SK-N-SH (cell line): ENCODE measurements around the gene MGAT1. TPM values are rescaled to one million over a fixed set of nuclear protein-coding genes. Genes with fewer than 3 reads are reported as not detected.

Experiments used
- CTCF ChIA-PET: fragments of 300-600, 350-600 bp; formaldehyde crosslinking; extraction: SDS; loops from one replicate; lab custom pipeline; 2021; lab: Yijun Ruan, JAX
- POLR2A ChIA-PET: fragments of 350-600 bp; sonication (Branson Sonifier 250); formaldehyde crosslinking; extraction: SDS; loops from one replicate; lab custom pipeline; 2020; ENCODE audit warnings: antibody characterized with exemption, inconsistent platforms; lab: Yijun Ruan, JAX
- DNase-seq: peaks from one replicate; pipeline ENCODE4 v3.0.0; 2012
- H2AFZ ChIP-seq: fragments of 200-600 bp; sonication (generic); 2 replicates; pipeline ENCODE4 v1.8.1; 2016; ENCODE audit warnings: antibody characterized with exemption, mild to moderate bottlenecking, low read depth
- H3F3A ChIP-seq: fragments of 200-600 bp; sonication (generic); replicated peaks from 2 replicates; pipeline ENCODE3; 2016; ENCODE audit warnings: antibody characterized with exemption, mild to moderate bottlenecking; ENCODE audit not compliant: insufficient read depth
- H3K27ac ChIP-seq, 2 experiments: fragments of 200-500 bp in 1 of 2; fragments of 200-600 bp in 1 of 2; sonication (Bioruptor generic) in 1 of 2; sonication (generic), shearing (Covaris generic) in 1 of 2; 2 replicates each; pipeline versions ENCODE4 v1.5.1 to v1.6.1; 2014 to 2016; ENCODE audit warnings: low read depth in 2 of 2, inconsistent platforms in 1 of 2, low read length in 1 of 2, mild to moderate bottlenecking in 1 of 2, mixed read lengths in 1 of 2
- H3K27me3 ChIP-seq: fragments of 200-600 bp; sonication (generic), shearing (Covaris generic); 2 replicates; pipeline ENCODE4 v1.6.1; 2016; ENCODE audit warnings: mixed run types; ENCODE audit not compliant: insufficient read depth
- H3K36me3 ChIP-seq, 2 experiments: fragments of 200-500 bp in 1 of 2; fragments of 200-600 bp in 1 of 2; sonication (Bioruptor generic) in 1 of 2; sonication (generic) in 1 of 2; replicated peaks in 1 of 2; 2 replicates each; pipeline versions ENCODE3 to v1.5.1; 2014 to 2016; ENCODE audit warnings: low read length in 1 of 2, mild to moderate bottlenecking in 1 of 2; ENCODE audit not compliant: insufficient read depth in 2 of 2, control insufficient read depth in 1 of 2
- H3K4me1 ChIP-seq, 2 experiments: fragments of 200-500 bp in 1 of 2; fragments of 200-600 bp in 1 of 2; sonication (Bioruptor generic) in 1 of 2; sonication (generic), shearing (Covaris generic) in 1 of 2; 2 replicates each; pipeline versions ENCODE4 v1.5.1 to v1.6.1; 2014 to 2016; ENCODE audit warnings: low read depth in 1 of 2, low read length in 1 of 2, mixed run types in 1 of 2; ENCODE audit not compliant: insufficient read depth in 2 of 2, control insufficient read depth in 1 of 2
- H3K4me2 ChIP-seq: fragments of 200-600 bp; sonication (generic), shearing (Covaris generic); 2 replicates; pipeline ENCODE4 v1.6.1; 2017; ENCODE audit warnings: mixed run types
- H3K4me3 ChIP-seq, 2 experiments: fragments of 200-500 bp in 1 of 2; fragments of 200-600 bp in 1 of 2; sonication (Bioruptor generic) in 1 of 2; sonication (generic), shearing (Covaris generic) in 1 of 2; 2 replicates each; pipeline versions ENCODE4 v1.5.1 to v1.8.1; 2014 to 2016; ENCODE audit warnings: low read depth in 2 of 2, inconsistent platforms in 1 of 2, low read length in 1 of 2, mild to moderate bottlenecking in 1 of 2, mixed read lengths in 1 of 2, moderate library complexity in 1 of 2
- H3K79me2 ChIP-seq: fragments of 200-600 bp; sonication (generic); 2 replicates; pipeline ENCODE4 v1.8.1; 2017; ENCODE audit warnings: mild to moderate bottlenecking; ENCODE audit not compliant: insufficient read depth
- H3K9ac ChIP-seq: fragments of 200-600 bp; sonication (generic); 2 replicates; pipeline ENCODE4 v1.6.1; 2017; ENCODE audit warnings: mixed run types
- H3K9me2 ChIP-seq: fragments of 200-600 bp; sonication (generic); 2 replicates; pipeline ENCODE4 v1.6.1; 2017; ENCODE audit warnings: mixed run types
- H3K9me3 ChIP-seq: fragments of 200-600 bp; sonication (generic); 2 replicates; pipeline ENCODE4 v1.6.1; 2017; ENCODE audit warnings: mixed run types, mild to moderate bottlenecking, moderate library complexity
- H4K20me1 ChIP-seq: fragments of 200-600 bp; sonication (generic); 2 replicates; pipeline ENCODE4 v1.6.1; 2017; ENCODE audit warnings: mild to moderate bottlenecking, mixed run types; ENCODE audit not compliant: insufficient read depth
- EP300 ChIP-seq, 2 experiments: IDR thresholded peaks; 2 replicates each; pipeline versions ENCODE4 v1.4.0 to v1.6.1; 2012; ENCODE audit warnings: borderline replicate concordance in 1 of 2, low read depth in 1 of 2, low read length in 1 of 2
- EZH2phosphoT487 ChIP-seq: fragments of 200-600 bp; sonication (generic); IDR thresholded peaks from 2 replicates; pipeline ENCODE4 v1.6.1; 2017; ENCODE audit warnings: low read depth, mixed run types, mild to moderate bottlenecking, antibody characterized with exemption, moderate library complexity, borderline replicate concordance
- FOXM1 ChIP-seq: IDR thresholded peaks from 2 replicates; pipeline ENCODE4 v1.4.0; 2012; ENCODE audit warnings: low read depth, mild to moderate bottlenecking
- GABPA ChIP-seq: IDR thresholded peaks from 2 replicates; pipeline ENCODE4 v1.4.0; 2012; ENCODE audit warnings: low read depth, mild to moderate bottlenecking
- MEF2A ChIP-seq: IDR thresholded peaks from 2 replicates; pipeline ENCODE4 v1.4.0; 2012; ENCODE audit warnings: low read depth, borderline replicate concordance
- NFIC ChIP-seq: IDR thresholded peaks from 2 replicates; pipeline ENCODE4 v1.4.0; 2012; ENCODE audit warnings: borderline replicate concordance
- POLR2AphosphoS5 ChIP-seq: IDR thresholded peaks from 2 replicates; pipeline ENCODE4 v1.6.1; 2012; ENCODE audit warnings: low read depth, low read length
- RFX5 ChIP-seq: IDR thresholded peaks from 2 replicates; pipeline ENCODE4 v1.6.1; 2012; ENCODE audit warnings: mild to moderate bottlenecking, improper control_type of control experiment, low read length
- RXRA ChIP-seq: IDR thresholded peaks from 2 replicates; pipeline ENCODE4 v1.4.0; 2012; ENCODE audit warnings: low read depth, mild to moderate bottlenecking, borderline replicate concordance
- SIN3A ChIP-seq: IDR thresholded peaks from 2 replicates; pipeline ENCODE4 v1.6.1; 2012; ENCODE audit warnings: low read depth, mild to moderate bottlenecking, low read length, moderate library complexity, borderline replicate concordance
- TAF1 ChIP-seq: IDR thresholded peaks from 2 replicates; pipeline ENCODE4 v1.6.1; 2012; ENCODE audit warnings: low read depth, mild to moderate bottlenecking, low read length, moderate library complexity, borderline replicate concordance
- TEAD4 ChIP-seq: IDR thresholded peaks from 2 replicates; pipeline ENCODE4 v1.4.0; 2012; ENCODE audit warnings: mild to moderate bottlenecking, borderline replicate concordance; ENCODE audit not compliant: insufficient read depth
- ZBTB33 ChIP-seq: IDR thresholded peaks from 2 replicates; pipeline ENCODE4 v1.4.0; 2012; ENCODE audit warnings: low read depth, borderline replicate concordance
- WGBS: methylation state at CpG from one replicate; pipeline ENCODE4 v1.1.6; 2017; ENCODE audit warnings: low lambda C conversion rate; 5-methylcytosine and 5-hydroxymethylcytosine counted together
- polyA plus RNA-seq, 3 experiments: library from polyadenylated mRNA; depleted of rRNA; stranded (reverse); fragments of >200 nt; gene quantifications; 2 replicates each; pipeline ENCODE4 v1.2.3, GENCODE V29; 2012
- TF ChIP-seq, protein P1 (sequence below): IDR thresholded peaks from 2 replicates; pipeline ENCODE4 v1.6.1; 2012; ENCODE audit warnings: mild to moderate bottlenecking, low read depth, low read length, moderate library complexity
- TF ChIP-seq, protein P2 (sequence below): fragments of 150-350 bp; IDR thresholded peaks from 2 replicates; pipeline ENCODE4 v1.6.1; 2016; ENCODE audit warnings: mild to moderate bottlenecking, low read depth, low read length
- TF ChIP-seq, protein P3 (sequence below): fragments of 150-350 bp; IDR thresholded peaks from 2 replicates; pipeline ENCODE4 v1.6.1; 2017; ENCODE audit warnings: antibody characterized with exemption, low read length, low read depth, borderline replicate concordance

Gene MGAT1
- polyA plus RNA-seq, 1 of the 3 experiments (the other 2 are of a cell fraction): 47.3 TPM

- TF ChIP-seq, protein P1, sequence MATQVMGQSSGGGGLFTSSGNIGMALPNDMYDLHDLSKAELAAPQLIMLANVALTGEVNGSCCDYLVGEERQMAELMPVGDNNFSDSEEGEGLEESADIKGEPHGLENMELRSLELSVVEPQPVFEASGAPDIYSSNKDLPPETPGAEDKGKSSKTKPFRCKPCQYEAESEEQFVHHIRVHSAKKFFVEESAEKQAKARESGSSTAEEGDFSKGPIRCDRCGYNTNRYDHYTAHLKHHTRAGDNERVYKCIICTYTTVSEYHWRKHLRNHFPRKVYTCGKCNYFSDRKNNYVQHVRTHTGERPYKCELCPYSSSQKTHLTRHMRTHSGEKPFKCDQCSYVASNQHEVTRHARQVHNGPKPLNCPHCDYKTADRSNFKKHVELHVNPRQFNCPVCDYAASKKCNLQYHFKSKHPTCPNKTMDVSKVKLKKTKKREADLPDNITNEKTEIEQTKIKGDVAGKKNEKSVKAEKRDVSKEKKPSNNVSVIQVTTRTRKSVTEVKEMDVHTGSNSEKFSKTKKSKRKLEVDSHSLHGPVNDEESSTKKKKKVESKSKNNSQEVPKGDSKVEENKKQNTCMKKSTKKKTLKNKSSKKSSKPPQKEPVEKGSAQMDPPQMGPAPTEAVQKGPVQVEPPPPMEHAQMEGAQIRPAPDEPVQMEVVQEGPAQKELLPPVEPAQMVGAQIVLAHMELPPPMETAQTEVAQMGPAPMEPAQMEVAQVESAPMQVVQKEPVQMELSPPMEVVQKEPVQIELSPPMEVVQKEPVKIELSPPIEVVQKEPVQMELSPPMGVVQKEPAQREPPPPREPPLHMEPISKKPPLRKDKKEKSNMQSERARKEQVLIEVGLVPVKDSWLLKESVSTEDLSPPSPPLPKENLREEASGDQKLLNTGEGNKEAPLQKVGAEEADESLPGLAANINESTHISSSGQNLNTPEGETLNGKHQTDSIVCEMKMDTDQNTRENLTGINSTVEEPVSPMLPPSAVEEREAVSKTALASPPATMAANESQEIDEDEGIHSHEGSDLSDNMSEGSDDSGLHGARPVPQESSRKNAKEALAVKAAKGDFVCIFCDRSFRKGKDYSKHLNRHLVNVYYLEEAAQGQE: no peak
- TF ChIP-seq TAF1 (no peak), MEF2A (no peak), SIN3A (no peak), EZH2phosphoT487 (no peak), RXRA (no peak), ZBTB33 (no peak)
- TF ChIP-seq, protein P2, sequence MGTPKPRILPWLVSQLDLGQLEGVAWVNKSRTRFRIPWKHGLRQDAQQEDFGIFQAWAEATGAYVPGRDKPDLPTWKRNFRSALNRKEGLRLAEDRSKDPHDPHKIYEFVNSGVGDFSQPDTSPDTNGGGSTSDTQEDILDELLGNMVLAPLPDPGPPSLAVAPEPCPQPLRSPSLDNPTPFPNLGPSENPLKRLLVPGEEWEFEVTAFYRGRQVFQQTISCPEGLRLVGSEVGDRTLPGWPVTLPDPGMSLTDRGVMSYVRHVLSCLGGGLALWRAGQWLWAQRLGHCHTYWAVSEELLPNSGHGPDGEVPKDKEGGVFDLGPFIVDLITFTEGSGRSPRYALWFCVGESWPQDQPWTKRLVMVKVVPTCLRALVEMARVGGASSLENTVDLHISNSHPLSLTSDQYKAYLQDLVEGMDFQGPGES: no peak
- TF ChIP-seq, protein P3, sequence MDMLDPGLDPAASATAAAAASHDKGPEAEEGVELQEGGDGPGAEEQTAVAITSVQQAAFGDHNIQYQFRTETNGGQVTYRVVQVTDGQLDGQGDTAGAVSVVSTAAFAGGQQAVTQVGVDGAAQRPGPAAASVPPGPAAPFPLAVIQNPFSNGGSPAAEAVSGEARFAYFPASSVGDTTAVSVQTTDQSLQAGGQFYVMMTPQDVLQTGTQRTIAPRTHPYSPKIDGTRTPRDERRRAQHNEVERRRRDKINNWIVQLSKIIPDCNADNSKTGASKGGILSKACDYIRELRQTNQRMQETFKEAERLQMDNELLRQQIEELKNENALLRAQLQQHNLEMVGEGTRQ: no peak
These were observed 26.2 kb downstream of the MGAT1 start (continued) for GRCh38 chr5:180776376-180776775.

DNA sequence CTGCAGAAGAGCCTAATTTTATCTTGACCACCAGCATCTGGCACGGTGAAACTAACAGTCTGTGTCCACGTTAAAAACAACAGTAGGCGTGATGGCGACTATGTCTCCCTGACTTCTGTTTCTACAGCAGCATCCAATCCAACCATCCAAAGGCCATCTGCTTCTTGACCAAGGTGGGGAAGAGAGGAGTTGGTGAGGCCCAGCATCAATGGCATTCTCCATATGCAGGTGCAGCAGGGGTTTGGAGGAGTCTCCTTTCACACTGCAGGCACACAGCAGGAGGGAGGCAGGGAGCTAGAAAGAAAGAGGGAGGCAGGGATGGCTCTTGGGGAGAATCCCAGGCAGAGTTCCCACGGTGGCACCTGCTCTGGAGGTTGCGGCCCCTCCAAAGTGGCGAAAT is 27.0 kb downstream of the MGAT1 start:
- WGBS: 38% methylated on average over 7 of the region's 7 CpGs
- ChIA-PET CTCF (interaction anchor here (3.4 kb wide), 1 partner anchor 9 kb away, joined by 11 read pairs; no protein-coding TSS in a partner anchor), POLR2A (no interaction called here)
- Histone ChIP-seq H3K79me2 (no peaks in the 10 kb centered on the region), H3K4me2 (no peak overlapping the region), H4K20me1 (no peaks in the 10 kb centered on the region), H3K9ac (no peak overlapping the region), H3K36me3 (no peaks in the 10 kb centered on the region), H3K9me3 (no peaks in the 10 kb centered on the region)
- TF ChIP-seq EP300 (IDR thresholded peaks at IDR 0.05; ENCODE audit: borderline replicate concordance in 1 of 2, low read depth in 1 of 2, low read length in 1 of 2): no peak
- TF ChIP-seq FOXM1: no peak
- no peak for TF ChIP-seq POLR2AphosphoS5
- TF ChIP-seq TAF1: no peak
- no peak for TF ChIP-seq GABPA
- no peak for TF ChIP-seq RFX5
- TF ChIP-seq SIN3A: no peak
- TF ChIP-seq TEAD4: no peak
- no peak for TF ChIP-seq NFIC
- TF ChIP-seq, all 33 proteins: peak for 0
- Histone ChIP-seq H3K27me3 (no peaks in the 10 kb centered on the region; the same call in 1 of the 2 replicates), H3K27ac (no peak overlapping the region), H3K4me1 (no peaks in the 10 kb centered on the region), H3K4me3 (no peak overlapping the region), H3K9me2 (no peaks in the 10 kb centered on the region), H2AFZ (no peak overlapping the region), H3F3A (peaks cover 4% of the 10 kb centered on the region)
- no peak for DNase-seq
